ENCODE data around the gene MAD1L1.
"Not testable (repeated sequence)": the region's sequence is repeated elsewhere in the genome, so short reads cannot be mapped to it uniquely, and the experiment has no call there.

The MAD1L1 gene

GRCh38 chr7:2063563-2064260, 169.0 kb downstream of the MAD1L1 start:
- DNase-seq (ENCODE audit: low read depth): no peak

DNA sequence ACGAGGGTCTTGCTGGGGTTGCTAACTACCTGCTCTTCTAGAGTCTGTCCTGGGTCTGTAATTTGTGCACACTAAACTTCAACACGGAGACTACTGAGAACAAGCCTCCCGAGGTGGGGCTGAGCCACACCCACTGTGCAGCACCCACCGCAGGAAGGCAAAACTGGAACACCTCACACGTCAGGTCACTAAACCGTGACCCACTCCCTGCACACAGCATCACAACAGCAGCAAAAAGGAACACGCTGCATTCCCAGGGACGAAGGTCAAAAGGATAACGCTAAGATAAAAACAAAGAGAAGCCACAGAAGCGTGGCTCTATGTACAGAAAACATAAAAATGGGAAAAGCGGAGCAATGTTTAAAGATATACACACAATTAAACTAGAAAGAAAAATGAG, 170.1 kb downstream of the MAD1L1 start:
- no peak for DNase-seq (ENCODE audit: low read depth)

DNA sequence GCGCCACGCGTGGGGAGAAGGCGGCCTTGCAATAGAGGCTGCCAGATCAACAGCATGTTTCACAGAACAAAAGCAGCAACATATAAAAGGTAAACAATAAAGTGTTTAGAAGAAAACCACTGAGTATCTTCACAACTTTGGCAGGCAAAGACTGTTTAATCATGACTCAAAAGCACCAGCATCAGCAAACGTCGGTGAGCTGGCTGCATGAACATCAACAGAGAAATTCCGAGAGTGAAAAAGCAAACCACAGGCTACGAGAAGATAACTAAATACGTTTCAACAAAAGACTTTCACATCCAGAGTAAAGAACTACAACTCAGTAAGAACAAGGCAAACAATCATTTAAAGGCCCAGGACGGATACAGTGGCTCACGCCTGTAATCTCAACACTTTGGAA, 172.0 kb downstream of the MAD1L1 start:
- DNase-seq (ENCODE audit: low read depth): no peak

GRCh38 chr7:2059964-2060700, 172.6 kb downstream of the MAD1L1 start:
- DNase-seq (ENCODE audit: low read depth): no peak

GRCh38 chr7:2058246-2058645, 174.5 kb downstream of the MAD1L1 start:
- not testable (repeated sequence) for DNase-seq (ENCODE audit: low read depth)

DNA sequence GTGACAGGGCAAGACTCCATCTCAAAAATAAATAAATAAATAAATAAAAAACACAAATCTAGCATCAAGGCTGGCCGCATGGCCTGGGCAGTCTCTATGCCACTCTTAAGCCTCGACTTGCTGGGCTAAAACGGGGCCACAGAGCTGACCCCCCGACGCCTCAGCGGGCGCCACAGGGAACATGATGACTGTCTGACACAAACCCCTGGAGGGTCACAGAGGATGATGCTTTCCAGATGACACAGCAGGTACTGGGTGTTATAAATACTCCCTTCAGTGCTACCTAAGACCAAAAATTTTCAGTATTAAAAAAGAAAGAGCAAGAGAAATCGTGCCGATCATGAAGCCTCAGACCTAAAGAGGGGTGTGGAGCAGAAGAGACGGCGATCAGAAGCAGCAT, 176.8 kb downstream of the MAD1L1 start:
- DNase-seq (ENCODE audit: low read depth): no peak

- DNase-seq (ENCODE audit: low read depth): no peak
These were observed 177.8 kb downstream of the MAD1L1 start for GRCh38 chr7:2054927-2055326.

- no peak for DNase-seq (ENCODE audit: low read depth)
These were observed 179.3 kb downstream of the MAD1L1 start for GRCh38 chr7:2053395-2053794.

DNA sequence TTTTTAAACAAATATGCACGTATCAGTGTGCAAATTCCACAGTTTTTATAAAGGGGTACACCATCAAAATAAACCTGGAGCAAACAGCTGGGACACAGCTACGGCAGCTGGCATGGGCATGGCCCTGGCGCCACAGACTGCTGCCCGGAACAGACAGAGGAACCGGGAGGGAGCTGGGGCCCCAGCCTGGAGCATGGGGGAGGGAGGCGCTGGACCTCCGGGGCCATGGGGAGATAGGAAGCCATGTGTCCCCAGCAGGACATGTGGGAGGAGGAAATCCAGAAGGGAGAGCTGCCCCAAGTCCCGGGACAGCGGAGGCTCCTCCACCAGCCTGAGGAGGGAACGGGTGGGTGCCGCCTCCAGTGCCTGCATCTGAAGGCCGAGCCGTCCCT, 180.1 kb downstream of the MAD1L1 start:
- DNase-seq (ENCODE audit: low read depth): no peak

- no peak for DNase-seq (ENCODE audit: low read depth)
These were observed 180.8 kb downstream of the MAD1L1 start for GRCh38 chr7:2051707-2052656.

DNA sequence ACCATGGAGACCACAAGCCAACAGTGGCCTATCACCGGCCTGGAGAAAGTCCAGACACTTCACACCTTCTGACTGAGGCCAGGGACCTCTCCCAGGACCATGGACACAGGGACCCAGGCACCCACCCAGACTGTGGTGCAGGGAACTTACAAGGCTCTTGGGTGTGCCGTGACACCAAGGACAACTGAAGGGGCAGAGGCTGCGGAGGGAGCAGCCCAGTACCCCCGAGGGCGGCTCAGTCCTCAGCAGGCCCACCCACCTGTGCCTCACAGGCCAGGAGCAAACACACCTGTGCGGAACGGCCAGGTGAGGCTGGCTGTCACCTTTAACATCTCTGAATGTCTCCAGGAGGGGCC, 182.3 kb downstream of the MAD1L1 start:
- no peak for DNase-seq (ENCODE audit: low read depth)

- DNase-seq (ENCODE audit: low read depth): no peak
These were observed 182.8 kb downstream of the MAD1L1 start for GRCh38 chr7:2049782-2050510.

- DNase-seq (ENCODE audit: low read depth): no peak
These were observed 183.5 kb downstream of the MAD1L1 start for GRCh38 chr7:2049111-2049781.

DNA sequence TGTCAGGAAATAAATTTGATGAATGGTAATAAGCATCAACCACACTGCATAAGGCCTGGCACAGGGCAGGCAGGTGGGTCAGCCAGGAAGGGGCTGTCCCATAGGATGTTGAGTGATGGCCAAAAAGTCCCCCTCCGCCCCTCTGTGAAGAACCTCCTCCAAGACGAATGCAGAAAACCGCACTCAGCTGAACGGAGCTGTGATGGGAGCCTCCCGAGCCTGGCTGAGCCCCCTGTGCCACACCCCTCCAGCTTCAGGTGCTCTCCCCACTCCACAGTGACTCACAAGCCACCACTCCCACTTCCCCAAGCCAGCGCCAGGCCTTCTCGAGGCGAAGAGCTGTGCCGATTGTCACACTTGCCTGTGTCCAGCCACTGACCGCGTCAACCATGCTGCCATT, 184.2 kb downstream of the MAD1L1 start:
- DNase-seq (ENCODE audit: low read depth): no peak

- DNase-seq (ENCODE audit: low read depth): no peak
These were observed 184.7 kb downstream of the MAD1L1 start for GRCh38 chr7:2048006-2048405.

DNA sequence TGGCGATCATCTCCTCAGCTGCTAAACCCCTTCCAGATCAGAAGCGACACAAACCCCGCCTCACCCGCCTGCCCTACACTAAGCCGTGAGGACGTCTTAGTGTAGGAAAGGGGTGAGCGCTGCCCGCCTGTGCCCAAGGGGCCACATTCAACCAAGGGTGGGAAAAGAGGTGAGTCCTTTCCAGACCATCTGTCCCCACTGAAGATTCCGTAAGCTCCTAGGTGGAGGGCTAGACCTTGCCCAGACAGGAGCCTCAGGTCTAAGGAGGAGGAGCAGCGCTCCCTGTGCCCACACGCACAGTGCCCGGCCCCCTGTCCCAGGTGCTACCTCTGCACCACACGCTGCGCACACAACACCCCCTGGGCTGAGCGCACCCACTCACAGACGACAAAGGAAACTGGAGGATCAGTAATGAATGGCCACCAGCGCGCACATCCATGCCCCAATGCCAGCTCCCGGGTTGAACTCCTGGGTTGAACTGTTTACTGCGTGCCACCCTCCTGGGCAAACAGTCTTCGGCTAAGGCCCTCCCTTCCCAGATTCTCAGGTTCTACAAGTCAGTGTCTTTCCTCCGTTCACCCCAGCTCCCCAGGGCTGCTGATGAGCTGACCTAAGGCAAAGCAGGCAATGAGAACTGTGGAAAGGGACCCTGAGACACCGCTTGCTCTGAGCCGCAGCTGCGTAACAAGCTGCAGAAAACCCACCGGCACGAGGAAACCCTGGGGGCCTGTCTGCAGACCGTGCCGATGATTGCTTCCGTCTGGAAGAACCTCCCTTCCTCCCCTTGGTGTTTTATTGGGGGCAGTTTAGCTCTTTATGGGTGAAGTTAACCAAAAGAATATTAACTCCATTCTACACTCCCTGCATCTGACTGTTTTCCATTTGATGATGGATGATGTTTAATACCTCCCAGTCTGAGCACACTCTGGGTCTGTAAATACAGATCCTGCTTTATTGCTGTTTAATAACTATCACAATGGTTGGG, 185.9 kb downstream of the MAD1L1 start:
- DNase-seq (ENCODE audit: low read depth): no peak

GRCh38 chr7:2045559-2046405, 187.0 kb downstream of the MAD1L1 start:
- no peak for DNase-seq (ENCODE audit: low read depth)

DNA sequence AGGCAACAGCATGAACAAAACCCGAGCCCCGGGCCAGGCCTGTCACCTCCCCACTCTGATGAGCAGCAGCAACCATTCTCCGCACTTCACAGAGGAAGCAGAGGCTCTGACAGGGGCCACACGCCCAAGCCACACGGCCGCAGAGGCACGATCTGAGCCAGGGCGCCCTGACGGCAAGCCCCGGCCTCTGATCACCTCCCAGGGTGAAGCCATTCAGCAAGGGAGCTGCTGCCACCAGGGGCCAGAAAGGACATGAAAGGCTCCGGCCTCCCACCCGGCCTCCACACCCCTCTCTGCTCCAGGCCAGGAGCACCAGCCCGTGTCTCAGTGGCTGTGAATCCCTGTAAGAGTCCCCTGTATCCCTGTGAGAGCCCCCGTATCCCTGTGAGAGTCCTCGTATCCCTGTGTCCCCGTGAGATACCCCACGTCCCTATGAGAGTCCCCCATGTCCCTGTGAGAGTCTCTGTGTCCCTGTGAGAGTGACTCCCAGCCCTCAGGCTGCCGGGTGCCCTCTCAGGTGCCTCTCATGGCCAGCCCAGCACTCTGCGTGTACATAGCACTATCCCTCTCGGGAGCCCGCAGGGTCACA, 187.8 kb downstream of the MAD1L1 start:
- no peak for DNase-seq (ENCODE audit: low read depth)

DNA sequence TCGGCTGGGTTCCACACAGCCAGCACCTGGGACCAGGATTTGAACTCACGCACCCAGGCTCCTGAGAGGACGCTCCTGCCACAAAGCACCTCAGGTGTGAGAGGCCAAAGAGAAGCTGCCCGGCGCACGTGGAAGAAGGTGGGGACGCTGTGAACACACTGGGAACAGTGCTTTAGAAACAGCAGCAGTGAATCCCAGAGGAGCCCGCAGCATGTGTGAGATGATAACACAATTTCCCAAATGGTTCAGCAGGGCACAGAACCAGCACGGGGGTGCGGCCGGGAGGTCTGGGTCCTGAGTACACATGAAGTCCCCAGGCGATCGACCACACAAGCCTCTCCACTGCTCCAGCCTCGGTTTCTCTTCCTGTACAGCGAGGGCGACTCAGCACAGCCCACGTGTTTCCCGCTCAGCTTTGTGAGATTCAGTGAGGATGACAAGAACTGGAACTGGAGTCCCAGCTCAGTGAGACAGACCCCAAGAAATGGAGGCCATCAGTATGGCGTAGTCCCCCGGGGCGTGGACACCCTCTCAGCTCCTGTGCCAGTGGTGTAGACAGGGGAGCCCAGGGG, 188.3 kb downstream of the MAD1L1 start:
- no peak for DNase-seq (ENCODE audit: low read depth)
